Measurements from ENCODE around the gene ATP2C2.

- TF ChIP-seq SIN3A (IDR thresholded peaks at IDR 0.05; ENCODE audit: borderline replicate concordance, insufficient read depth, low read length) (no peak), TAF1 (IDR thresholded peaks at IDR 0.05; ENCODE audit: borderline replicate concordance, insufficient read depth, low read length) (no peak), POLR2AphosphoS5 (IDR thresholded peaks at IDR 0.05; ENCODE audit: low read depth, low read length) (no peak), FOXP2 (optimal IDR thresholded peaks at IDR 0.05; ENCODE audit: borderline replicate concordance, extremely low read depth, extremely low read length, insufficient read depth) (no peak)
- TF ChIP-seq, protein P1, sequence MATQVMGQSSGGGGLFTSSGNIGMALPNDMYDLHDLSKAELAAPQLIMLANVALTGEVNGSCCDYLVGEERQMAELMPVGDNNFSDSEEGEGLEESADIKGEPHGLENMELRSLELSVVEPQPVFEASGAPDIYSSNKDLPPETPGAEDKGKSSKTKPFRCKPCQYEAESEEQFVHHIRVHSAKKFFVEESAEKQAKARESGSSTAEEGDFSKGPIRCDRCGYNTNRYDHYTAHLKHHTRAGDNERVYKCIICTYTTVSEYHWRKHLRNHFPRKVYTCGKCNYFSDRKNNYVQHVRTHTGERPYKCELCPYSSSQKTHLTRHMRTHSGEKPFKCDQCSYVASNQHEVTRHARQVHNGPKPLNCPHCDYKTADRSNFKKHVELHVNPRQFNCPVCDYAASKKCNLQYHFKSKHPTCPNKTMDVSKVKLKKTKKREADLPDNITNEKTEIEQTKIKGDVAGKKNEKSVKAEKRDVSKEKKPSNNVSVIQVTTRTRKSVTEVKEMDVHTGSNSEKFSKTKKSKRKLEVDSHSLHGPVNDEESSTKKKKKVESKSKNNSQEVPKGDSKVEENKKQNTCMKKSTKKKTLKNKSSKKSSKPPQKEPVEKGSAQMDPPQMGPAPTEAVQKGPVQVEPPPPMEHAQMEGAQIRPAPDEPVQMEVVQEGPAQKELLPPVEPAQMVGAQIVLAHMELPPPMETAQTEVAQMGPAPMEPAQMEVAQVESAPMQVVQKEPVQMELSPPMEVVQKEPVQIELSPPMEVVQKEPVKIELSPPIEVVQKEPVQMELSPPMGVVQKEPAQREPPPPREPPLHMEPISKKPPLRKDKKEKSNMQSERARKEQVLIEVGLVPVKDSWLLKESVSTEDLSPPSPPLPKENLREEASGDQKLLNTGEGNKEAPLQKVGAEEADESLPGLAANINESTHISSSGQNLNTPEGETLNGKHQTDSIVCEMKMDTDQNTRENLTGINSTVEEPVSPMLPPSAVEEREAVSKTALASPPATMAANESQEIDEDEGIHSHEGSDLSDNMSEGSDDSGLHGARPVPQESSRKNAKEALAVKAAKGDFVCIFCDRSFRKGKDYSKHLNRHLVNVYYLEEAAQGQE (IDR thresholded peaks at IDR 0.05; ENCODE audit: insufficient read depth in 1 of 2, low read depth in 2 of 2, low read length in 2 of 2) = no peak
These were observed 134.2 kb downstream of the ATP2C2 start for GRCh38 chr16:84502581-84502980.

All from PFSK-1 (cell line).